ENCODE measurements around the gene AGFG2. TPM values are rescaled to one million over a fixed set of nuclear protein-coding genes. Genes with fewer than 3 reads are reported as not detected.

The AGFG2 gene
- total RNA-seq, 1 experiment from 2014 or later, result 15.3 TPM

DNA sequence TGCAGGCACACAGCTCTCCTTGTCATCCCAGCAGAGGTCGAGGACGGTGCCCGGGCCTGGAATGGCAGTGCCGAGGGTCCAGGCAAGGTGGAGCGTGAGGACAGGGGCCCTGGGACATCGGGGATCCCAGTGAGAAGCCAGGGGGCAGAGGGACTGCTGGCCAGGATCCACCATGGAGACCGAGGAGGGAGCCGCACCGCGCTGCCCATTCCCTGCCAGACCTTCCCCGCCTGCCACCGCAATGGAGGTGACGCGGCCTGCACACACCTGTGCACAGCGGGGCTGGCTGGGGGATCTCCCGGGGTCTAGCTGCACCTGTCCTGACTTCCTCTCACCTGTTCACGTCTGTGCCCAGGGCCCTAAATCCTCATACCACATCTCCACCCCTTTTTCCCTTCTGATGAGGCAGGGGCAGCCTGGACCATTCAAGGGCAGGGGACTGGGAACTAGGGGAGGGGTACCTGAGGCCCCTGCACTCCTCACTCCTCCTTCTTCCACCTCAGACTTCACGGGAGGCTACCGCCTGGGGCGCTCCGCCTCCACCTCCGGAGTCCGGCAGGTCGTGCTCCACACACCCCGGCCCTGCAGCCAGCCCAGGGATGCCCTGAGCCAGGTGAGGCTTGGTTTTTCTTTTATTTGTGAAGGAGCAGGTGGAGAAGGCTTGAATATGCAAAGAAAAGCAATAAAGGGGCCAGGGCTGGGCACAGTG lies 48.4 kb upstream of the AGFG2 start:
- H3K36me3 ChIP-seq (ENCODE audit: insufficient read depth, low read length, poor library complexity, severe bottlenecking), result no peaks in the 10 kb centered on the region
- H3K9me3 ChIP-seq (ENCODE audit: low read depth, low read length, poor library complexity, severe bottlenecking), result no peaks in the 10 kb centered on the region
- H3K27me3 ChIP-seq (replicated peaks; ENCODE audit: insufficient read depth, low read depth, low read length, poor library complexity), result no peaks in the 10 kb centered on the region
- DNase-seq (ENCODE audit: low spot score), result no peak
- peaks cover 7% of the 10 kb centered on the region for H3K4me1 ChIP-seq (ENCODE audit: insufficient read depth, low read length, poor library complexity, severe bottlenecking)
- POLR2A ChIA-PET (ENCODE audit: low non-redundant PET), result interaction anchor here (0.5 kb wide), 1 partner anchor 46 kb away, joined by 9 read pairs; no protein-coding TSS in a partner anchor
- no peak overlapping the region for H3K4me3 ChIP-seq (ENCODE audit: low read depth, low read length, poor library complexity, severe bottlenecking)
- intact Hi-C loops (cut with micrococcal nuclease; ENCODE audit: unreplicated experiment), result no loop called here
- TF ChIP-seq, protein P1, sequence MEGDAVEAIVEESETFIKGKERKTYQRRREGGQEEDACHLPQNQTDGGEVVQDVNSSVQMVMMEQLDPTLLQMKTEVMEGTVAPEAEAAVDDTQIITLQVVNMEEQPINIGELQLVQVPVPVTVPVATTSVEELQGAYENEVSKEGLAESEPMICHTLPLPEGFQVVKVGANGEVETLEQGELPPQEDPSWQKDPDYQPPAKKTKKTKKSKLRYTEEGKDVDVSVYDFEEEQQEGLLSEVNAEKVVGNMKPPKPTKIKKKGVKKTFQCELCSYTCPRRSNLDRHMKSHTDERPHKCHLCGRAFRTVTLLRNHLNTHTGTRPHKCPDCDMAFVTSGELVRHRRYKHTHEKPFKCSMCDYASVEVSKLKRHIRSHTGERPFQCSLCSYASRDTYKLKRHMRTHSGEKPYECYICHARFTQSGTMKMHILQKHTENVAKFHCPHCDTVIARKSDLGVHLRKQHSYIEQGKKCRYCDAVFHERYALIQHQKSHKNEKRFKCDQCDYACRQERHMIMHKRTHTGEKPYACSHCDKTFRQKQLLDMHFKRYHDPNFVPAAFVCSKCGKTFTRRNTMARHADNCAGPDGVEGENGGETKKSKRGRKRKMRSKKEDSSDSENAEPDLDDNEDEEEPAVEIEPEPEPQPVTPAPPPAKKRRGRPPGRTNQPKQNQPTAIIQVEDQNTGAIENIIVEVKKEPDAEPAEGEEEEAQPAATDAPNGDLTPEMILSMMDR (conservative IDR thresholded peaks at IDR 0.05; ENCODE audit: low read depth, low read length), result no peak
- no peak for TF ChIP-seq EZH2 (IDR thresholded peaks at IDR 0.05; ENCODE audit: borderline replicate concordance, low read depth, low read length, poor library complexity, severe bottlenecking)
- CTCF ChIA-PET, result no interaction called here
- no peak overlapping the region for H3K27ac ChIP-seq (ENCODE audit: low read depth, low read length, poor library complexity, severe bottlenecking)
- no TSS peak for BruUV-seq (replicated peaks)

DNA sequence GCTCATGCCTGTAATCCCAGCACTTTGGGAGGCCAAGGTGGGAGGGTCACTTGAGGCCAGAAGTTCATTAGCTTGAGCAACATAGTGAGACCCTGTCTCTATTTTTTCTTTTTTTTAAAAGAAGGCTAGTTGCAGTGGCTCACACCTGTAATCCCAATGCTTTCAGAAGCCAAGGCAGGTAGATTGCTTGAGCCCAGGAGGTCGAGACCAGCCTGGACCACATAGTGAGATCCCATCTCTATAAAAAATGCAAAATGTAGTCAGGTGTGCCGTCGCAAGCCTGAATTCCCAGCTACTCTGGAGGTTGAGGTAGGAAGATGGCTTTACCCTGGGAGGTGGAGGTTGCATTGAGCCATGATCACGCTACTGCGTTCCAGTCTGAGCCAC lies 47.8 kb upstream of the AGFG2 start:
- intact Hi-C loops (cut with micrococcal nuclease; ENCODE audit: unreplicated experiment), result no loop called here
- DNase-seq (ENCODE audit: low spot score), result no peak
- CTCF ChIA-PET, result no interaction called here
- Histone ChIP-seq H3K9me3 (ENCODE audit: low read depth, low read length, poor library complexity, severe bottlenecking) (no peaks in the 10 kb centered on the region), H3K27me3 (replicated peaks; ENCODE audit: insufficient read depth, low read depth, low read length, poor library complexity) (no peaks in the 10 kb centered on the region), H3K27ac (ENCODE audit: low read depth, low read length, poor library complexity, severe bottlenecking) (no peak overlapping the region), H3K4me1 (ENCODE audit: insufficient read depth, low read length, poor library complexity, severe bottlenecking) (peaks cover 7% of the 10 kb centered on the region), H3K4me3 (ENCODE audit: low read depth, low read length, poor library complexity, severe bottlenecking) (no peak overlapping the region), H3K36me3 (ENCODE audit: insufficient read depth, low read length, poor library complexity, severe bottlenecking) (no peaks in the 10 kb centered on the region)
- BruUV-seq (replicated peaks), result no TSS peak
- no peak for TF ChIP-seq EZH2 (IDR thresholded peaks at IDR 0.05; ENCODE audit: borderline replicate concordance, low read depth, low read length, poor library complexity, severe bottlenecking)
- TF ChIP-seq, protein P1 (conservative IDR thresholded peaks at IDR 0.05; ENCODE audit: low read depth, low read length), result no peak
- POLR2A ChIA-PET (ENCODE audit: low non-redundant PET), result no interaction called here

DNA sequence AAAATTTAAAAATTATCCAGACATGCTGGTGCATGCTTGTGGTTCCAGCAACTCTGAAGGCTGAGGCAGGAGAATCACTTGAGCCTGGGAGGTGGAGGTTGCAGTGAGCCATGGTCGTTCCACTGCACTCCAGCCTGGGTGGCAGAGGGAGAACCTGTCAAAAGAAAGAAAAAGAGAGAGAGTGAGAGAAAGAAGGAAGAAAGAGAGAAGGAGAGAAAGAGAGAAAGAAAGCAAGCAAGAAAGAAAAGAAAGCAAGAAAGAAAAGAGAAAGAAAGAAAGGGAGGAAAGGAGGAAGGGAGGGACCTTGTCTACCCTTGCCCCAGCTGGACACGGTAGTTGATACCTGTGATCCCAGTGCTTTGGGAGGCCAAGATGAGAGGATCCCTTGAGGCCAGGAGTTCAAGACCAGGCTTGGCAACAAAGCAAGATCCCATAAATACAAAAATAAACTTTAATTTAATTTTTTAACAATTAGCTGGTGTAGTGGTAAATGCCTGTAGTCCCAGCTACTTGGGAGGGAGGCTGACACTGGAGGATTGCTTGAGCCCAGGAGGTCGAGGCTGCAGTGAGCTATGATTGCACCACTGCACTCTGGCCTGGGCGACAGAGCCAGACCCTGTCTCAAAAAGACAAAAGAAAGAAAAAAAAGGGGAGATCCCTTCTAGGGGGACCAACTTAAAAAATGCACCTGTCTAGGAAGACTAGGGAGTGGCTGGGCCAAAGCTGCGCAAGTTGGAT lies 46.1 kb upstream of the AGFG2 start:
- Histone ChIP-seq H3K27ac (ENCODE audit: low read depth, low read length, poor library complexity, severe bottlenecking) (no peak overlapping the region), H3K4me3 (ENCODE audit: low read depth, low read length, poor library complexity, severe bottlenecking) (no peak overlapping the region), H3K27me3 (replicated peaks; ENCODE audit: insufficient read depth, low read depth, low read length, poor library complexity) (no peaks in the 10 kb centered on the region), H3K4me1 (ENCODE audit: insufficient read depth, low read length, poor library complexity, severe bottlenecking) (no peaks in the 10 kb centered on the region), H3K9me3 (ENCODE audit: low read depth, low read length, poor library complexity, severe bottlenecking) (no peaks in the 10 kb centered on the region), H3K36me3 (ENCODE audit: insufficient read depth, low read length, poor library complexity, severe bottlenecking) (no peaks in the 10 kb centered on the region)
- TF ChIP-seq, protein P1 (conservative IDR thresholded peaks at IDR 0.05; ENCODE audit: low read depth, low read length), result no peak
- TF ChIP-seq EZH2 (IDR thresholded peaks at IDR 0.05; ENCODE audit: borderline replicate concordance, low read depth, low read length, poor library complexity, severe bottlenecking), result no peak
- intact Hi-C loops (cut with micrococcal nuclease; ENCODE audit: unreplicated experiment), result no loop called here
- POLR2A ChIA-PET (ENCODE audit: low non-redundant PET), result no interaction called here
- CTCF ChIA-PET, result no interaction called here
- no TSS peak for BruUV-seq (replicated peaks)
- no peak for DNase-seq (ENCODE audit: low spot score)

Measured in A673 (cell line).